Thymus (tissue), 11 donors: ENCODE results near the gene SPHK1. TPM values are rescaled to one million over a fixed set of nuclear protein-coding genes. Genes with fewer than 3 reads are reported as not detected.
"Not testable (repeated sequence)": the region's sequence is repeated elsewhere in the genome, so short reads cannot be mapped to it uniquely, and the experiment has no call there.

ENCODE experiments used
- DNase-seq, 9 donors: peaks; one replicate each; pipeline ENCODE4 v3.0.0-alpha.2; 2013; ENCODE audit warnings: low spot score in 9 of 9, low read depth in 6 of 9, missing footprints in 1 of 9
- H3K27ac ChIP-seq, 2 donors: one replicate each; pipeline ENCODE4 v1.5.1; 2013; ENCODE audit warnings: control low read depth in 1 of 2, low read depth in 1 of 2, low read length in 1 of 2, mild to moderate bottlenecking in 1 of 2, moderate library complexity in 1 of 2
- H3K27me3 ChIP-seq, 2 donors: one replicate each; pipeline ENCODE4 v1.5.1; 2013; ENCODE audit warnings: low read length in 1 of 2; ENCODE audit not compliant: control insufficient read depth in 2 of 2, insufficient read depth in 1 of 2
- H3K36me3 ChIP-seq, 2 donors: one replicate each; pipeline ENCODE4 v1.5.1; 2013; ENCODE audit warnings: low read length in 1 of 2, mild to moderate bottlenecking in 1 of 2, moderate library complexity in 1 of 2; ENCODE audit not compliant: control insufficient read depth in 2 of 2, insufficient read depth in 2 of 2
- H3K4me1 ChIP-seq, 2 donors: one replicate each; pipeline ENCODE4 v1.5.1; 2013; ENCODE audit warnings: low read length in 2 of 2; ENCODE audit not compliant: control insufficient read depth in 2 of 2, insufficient read depth in 2 of 2
- H3K4me3 ChIP-seq, 2 donors: one replicate each; pipeline ENCODE4 v1.5.1; 2013; ENCODE audit warnings: low read length in 2 of 2, control low read depth in 1 of 2, mild to moderate bottlenecking in 1 of 2
- H3K9me3 ChIP-seq, 2 donors: one replicate each; pipeline ENCODE4 v1.5.1; 2013; ENCODE audit warnings: low read length in 1 of 2, mild to moderate bottlenecking in 1 of 2; ENCODE audit not compliant: control insufficient read depth in 2 of 2, insufficient read depth in 1 of 2
- WGBS: extraction: QIAGEN DNeasy Blood & Tissue Kit; methylation state at CpG from one replicate; pipeline ENCODE4 v1.1.7; 2013; 5-methylcytosine and 5-hydroxymethylcytosine counted together
- polyA plus RNA-seq: library from polyadenylated mRNA; stranded (reverse); fragments of 200-250 nt; gene quantifications from one replicate; pipeline ENCODE4 v1.2.3, GENCODE V29; 2013
- total RNA-seq: library from RNA; stranded (reverse); fragments of 120-200 nt; gene quantifications from one replicate; pipeline ENCODE4 v1.2.4, GENCODE V29; 2013
- donor health status: healthy.

SPHK1 gene
- total and polyA plus RNA-seq, 2 donors = 5.9 to 35.2 TPM

DNA sequence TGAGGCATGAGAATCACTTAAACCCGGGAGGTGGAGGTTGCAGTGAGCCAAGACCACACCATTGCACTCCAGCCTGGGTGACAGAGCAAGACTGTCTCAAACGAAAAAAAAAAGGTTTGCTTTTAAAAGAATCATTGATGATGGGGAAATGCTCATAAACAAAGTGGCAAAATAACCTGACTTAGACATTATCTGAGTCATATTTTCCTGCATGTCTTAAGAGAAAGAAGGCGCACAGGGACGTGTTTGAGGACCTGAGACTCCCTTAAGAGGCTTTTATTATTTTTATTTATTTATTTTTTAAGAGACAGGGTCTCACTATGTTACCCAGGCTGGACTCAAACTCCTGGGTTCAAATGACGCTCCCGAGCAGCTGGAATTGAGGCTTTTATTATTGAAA, 25.0 kb upstream of the SPHK1 start:
- H3K27me3 ChIP-seq = no peaks in the 10 kb centered on the region
- no peaks in the 10 kb centered on the region for H3K9me3 ChIP-seq
- peaks cover 0 to 6% of the 10 kb centered on the region in 2 donors for H3K4me1 ChIP-seq
- DNase-seq = no peak
- H3K36me3 ChIP-seq = no peaks in the 10 kb centered on the region
- H3K4me3 ChIP-seq = no peak overlapping the region
- 94% methylated on average over 6 of the region's 6 CpGs for WGBS
- H3K27ac ChIP-seq = no peak overlapping the region

DNA sequence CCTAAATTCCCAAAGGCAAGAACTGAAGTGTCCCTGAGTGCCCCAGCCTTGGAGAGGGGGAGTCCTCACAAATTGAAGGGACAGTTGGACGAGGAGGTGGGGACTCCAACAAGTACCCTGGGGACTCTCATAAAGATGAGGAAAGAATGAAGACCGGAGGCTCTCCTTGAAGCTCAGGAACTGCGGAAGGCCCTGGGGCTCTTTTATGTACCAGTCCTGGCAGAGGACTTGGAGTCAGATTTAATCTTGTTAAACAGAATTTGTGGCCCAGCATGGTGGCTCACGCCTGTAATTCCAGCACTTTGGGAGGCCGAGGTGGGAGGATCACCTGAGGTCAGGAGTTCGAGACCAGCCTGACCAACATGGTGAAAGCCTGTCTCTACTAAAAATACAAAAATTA, 24.6 kb upstream of the SPHK1 start:
- not testable (repeated sequence) for H3K4me3 ChIP-seq, H3K9me3 ChIP-seq, H3K4me1 ChIP-seq, H3K36me3 ChIP-seq, DNase-seq, H3K27ac ChIP-seq, H3K27me3 ChIP-seq
- 96% methylated on average over 6 of the region's 6 CpGs for WGBS

DNA sequence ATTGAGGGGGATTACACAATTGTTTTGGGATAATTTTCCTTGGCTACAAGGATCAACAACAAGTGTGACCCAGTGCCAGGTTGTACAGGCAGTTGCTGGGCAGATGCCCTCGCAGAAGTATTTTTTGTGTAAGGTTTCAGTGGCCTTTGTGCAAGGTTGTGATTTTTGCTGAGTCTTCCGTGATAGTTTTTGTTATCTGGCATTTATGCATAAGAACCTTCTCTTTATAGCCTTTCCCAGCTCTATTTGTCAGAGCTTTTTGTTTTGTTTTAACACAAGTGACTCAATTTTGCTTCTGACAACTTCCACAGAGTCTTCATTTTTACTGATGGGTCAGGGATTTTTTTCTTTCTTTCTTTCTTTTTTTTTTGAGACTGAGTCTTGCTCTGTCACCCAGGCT, 23.9 kb upstream of the SPHK1 start:
- H3K9me3 ChIP-seq = no peaks in the 10 kb centered on the region
- H3K27ac ChIP-seq = no peak overlapping the region
- H3K27me3 ChIP-seq = no peaks in the 10 kb centered on the region
- DNase-seq = no peak
- no peaks in the 10 kb centered on the region for H3K4me1 ChIP-seq
- no peak overlapping the region for H3K4me3 ChIP-seq
- WGBS = 91% methylated on average over 2 of the region's 2 CpGs
- no peaks in the 10 kb centered on the region for H3K36me3 ChIP-seq

DNA sequence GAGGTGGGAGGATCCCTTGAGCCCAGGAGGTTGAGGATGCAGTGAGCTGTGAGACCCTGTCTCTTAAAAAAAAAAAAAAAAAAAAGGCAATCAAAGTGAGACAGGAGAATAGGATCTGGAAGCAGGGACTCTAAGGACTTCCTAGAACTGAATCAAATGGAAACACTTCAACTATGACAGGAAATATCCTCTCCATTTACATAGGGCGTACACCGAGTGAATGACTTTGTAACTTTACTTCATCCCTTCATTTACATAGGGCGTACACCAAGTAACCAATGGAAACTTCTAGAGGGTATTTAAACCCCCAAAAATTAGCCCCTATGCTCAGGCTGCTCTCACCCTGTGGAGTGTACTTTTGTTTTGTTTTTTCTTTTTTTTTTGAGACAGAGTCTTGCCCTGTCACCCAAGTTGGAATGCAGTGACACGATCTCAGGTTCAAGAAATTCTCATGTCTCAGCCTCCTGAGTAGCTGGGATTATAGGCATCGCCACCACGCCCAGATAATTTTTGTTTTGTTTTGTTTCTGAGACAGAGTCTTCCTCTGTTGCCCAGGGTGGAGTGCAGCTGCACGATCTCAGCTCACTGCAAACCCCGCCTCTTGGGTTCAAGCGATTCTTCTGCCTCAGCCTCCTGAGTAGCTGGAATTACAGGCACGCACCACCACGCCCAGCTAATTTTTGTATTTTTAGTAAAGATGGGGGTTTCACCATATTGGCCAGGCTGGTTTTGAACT, 21.1 kb upstream of the SPHK1 start:
- no peaks in the 10 kb centered on the region for H3K27me3 ChIP-seq
- WGBS = 95% methylated on average over 11 of the region's 11 CpGs
- H3K36me3 ChIP-seq = no peaks in the 10 kb centered on the region
- peaks cover 0 to 1% of the 10 kb centered on the region in 2 donors for H3K4me1 ChIP-seq
- H3K4me3 ChIP-seq = no peak overlapping the region
- H3K27ac ChIP-seq = no peak overlapping the region
- DNase-seq = no peak
- no peaks in the 10 kb centered on the region for H3K9me3 ChIP-seq

DNA sequence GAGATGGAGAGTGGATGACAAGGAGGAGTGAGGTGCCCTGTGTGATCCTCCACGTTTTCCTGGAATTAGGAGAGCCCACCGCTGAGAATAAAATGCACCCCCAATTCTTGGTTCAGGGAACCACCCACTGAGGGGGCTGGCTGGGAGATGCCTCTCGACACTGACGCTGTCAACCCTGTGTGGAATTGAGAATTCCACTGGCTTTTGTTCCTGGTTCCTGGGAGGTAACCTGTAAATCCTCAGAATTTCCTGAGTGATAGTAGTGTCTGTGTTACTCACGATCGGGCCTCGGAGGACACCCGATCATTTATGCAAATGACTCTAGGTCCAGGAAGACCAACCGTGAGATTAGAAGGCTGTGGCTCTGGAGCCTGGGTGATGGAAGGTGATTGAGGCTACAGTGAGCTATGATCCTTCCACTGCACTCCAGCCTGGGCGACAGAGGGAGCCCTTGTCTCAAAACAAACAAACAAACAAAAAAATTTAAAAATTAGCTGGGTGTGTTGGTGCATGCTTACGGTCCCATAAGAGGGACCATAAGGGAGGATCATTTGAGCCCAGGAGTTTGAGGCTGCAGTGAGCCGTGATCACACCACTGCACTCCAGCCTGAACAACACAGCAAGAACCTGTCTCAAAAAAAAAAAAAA, 19.0 kb upstream of the SPHK1 start:
- no peak overlapping the region for H3K27ac ChIP-seq
- H3K9me3 ChIP-seq = no peaks in the 10 kb centered on the region
- H3K4me3 ChIP-seq = no peak overlapping the region
- no peaks in the 10 kb centered on the region for H3K27me3 ChIP-seq
- no peaks in the 10 kb centered on the region for H3K36me3 ChIP-seq
- 88% methylated on average over 12 of the region's 12 CpGs for WGBS
- no peak for DNase-seq
- H3K4me1 ChIP-seq = peaks cover 0 to 7% of the 10 kb centered on the region in 2 donors

DNA sequence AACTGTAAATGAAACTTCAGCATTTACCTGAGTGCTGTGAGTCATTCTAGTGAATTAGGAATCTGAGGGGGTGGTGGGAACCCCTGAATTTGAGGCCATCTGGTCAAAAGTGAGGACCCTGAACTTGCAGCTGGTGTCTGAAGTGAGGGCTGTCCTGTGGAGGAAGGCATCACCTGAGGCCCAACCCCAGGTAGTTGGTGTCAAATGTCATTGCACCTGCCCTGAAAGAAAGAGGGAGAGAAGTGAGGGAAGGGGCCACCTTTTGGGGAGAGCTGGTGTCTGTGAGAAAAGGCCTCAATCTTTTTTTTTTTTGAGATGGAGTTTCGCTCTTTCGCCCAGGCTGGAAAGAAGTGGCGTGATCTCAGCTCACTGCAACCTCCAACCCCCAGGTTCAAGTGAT, 18.2 kb upstream of the SPHK1 start:
- Histone ChIP-seq H3K9me3 (no peaks in the 10 kb centered on the region), H3K27ac (no peak overlapping the region), H3K36me3 (no peaks in the 10 kb centered on the region), H3K4me3 (no peak overlapping the region), H3K4me1 (peaks cover 0 to 7% of the 10 kb centered on the region in 2 donors), H3K27me3 (no peaks in the 10 kb centered on the region)
- 96% methylated on average over 3 of the region's 3 CpGs for WGBS
- no peak for DNase-seq

DNA sequence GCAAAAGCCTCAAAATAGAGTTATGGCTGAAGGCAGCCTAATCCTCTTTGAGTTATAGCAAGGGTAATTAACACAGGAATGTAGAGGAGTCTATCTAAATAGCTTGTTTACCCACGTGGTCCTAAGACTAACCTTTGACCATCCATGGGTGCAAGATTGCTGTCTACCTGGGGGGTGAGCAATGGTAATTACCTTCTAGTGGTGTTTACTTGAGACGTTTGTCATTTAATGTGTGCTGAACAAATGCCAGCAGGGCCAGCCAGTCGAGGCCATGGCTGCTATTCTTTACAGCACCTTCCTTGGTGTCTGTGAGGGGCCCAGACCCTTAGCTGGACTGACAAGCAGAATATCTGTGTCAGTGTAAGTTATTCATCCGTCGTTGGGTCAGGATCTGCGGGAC, 16.8 kb upstream of the SPHK1 start:
- Histone ChIP-seq H3K27me3 (no peaks in the 10 kb centered on the region), H3K4me3 (no peak overlapping the region), H3K9me3 (no peaks in the 10 kb centered on the region), H3K27ac (no peak overlapping the region), H3K36me3 (no peaks in the 10 kb centered on the region), H3K4me1 (peaks cover 0 to 7% of the 10 kb centered on the region in 2 donors)
- no peak for DNase-seq
- 93% methylated on average over 6 of the region's 6 CpGs for WGBS

DNA sequence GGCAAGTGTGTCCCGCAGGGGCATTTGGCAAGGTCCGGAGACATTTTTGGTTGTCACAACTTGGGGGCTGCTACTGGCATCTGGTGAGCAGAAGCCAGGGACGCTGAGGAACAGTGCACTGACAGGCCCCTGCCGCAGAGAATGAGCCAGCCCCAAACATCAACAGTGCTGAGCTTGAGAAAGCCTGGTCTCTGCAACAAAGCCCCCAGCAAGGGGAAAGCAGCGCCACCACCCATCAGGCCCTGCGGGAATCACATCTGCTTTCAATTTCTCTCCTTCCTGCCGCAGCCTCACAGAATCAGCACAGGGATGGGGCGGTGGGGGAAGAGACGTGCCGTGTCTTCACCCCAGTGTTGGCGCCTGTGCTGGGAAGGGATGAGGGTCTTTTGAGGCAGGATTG, 15.9 kb upstream of the SPHK1 start:
- peak in 2 of 9 donors; percentile 21 to 24 for DNase-seq
- no peak overlapping the region for H3K27ac ChIP-seq

DNA sequence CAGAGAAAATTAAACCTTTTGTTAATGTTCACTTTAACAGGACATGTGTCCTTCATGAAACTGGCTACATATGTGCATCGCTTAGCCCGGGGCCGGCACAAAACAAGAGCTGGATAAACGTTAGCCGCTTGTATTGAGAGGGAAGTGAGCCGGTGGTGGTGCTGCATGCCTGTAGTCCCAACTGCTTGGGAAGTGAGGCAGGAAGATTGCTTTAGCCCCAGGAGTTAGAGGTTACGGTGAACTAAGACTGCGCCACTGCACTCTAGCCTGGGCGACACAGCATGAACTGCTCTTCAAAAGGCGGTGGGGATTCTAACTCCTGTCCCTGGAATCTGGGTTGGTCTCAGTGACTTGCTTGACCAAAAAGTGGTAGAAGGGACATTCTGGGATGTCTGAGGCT, 15.0 kb upstream of the SPHK1 start:
- Histone ChIP-seq H3K27me3 (no peaks in the 10 kb centered on the region), H3K4me1 (peaks cover 0 to 7% of the 10 kb centered on the region in 2 donors), H3K9me3 (no peaks in the 10 kb centered on the region), H3K4me3 (no peak overlapping the region), H3K36me3 (no peaks in the 10 kb centered on the region), H3K27ac (no peak overlapping the region)
- DNase-seq = no peak
- 98% methylated on average over 10 of the region's 10 CpGs for WGBS

More for the DNA sequence above, 15.9 kb upstream of the SPHK1 start:
- H3K9me3 ChIP-seq = no peaks in the 10 kb centered on the region
- no peaks in the 10 kb centered on the region for H3K36me3 ChIP-seq
- no peak overlapping the region for H3K4me3 ChIP-seq
- WGBS = 81% methylated on average over 11 of the region's 11 CpGs
- H3K27me3 ChIP-seq = no peaks in the 10 kb centered on the region
- H3K4me1 ChIP-seq = peaks cover 0 to 7% of the 10 kb centered on the region in 2 donors
